ENCODE results near the gene SLC25A18.
"Not testable (repeated sequence)": the region's sequence is repeated elsewhere in the genome, so short reads cannot be mapped to it uniquely, and the experiment has no call there.

SLC25A18 gene

DNA sequence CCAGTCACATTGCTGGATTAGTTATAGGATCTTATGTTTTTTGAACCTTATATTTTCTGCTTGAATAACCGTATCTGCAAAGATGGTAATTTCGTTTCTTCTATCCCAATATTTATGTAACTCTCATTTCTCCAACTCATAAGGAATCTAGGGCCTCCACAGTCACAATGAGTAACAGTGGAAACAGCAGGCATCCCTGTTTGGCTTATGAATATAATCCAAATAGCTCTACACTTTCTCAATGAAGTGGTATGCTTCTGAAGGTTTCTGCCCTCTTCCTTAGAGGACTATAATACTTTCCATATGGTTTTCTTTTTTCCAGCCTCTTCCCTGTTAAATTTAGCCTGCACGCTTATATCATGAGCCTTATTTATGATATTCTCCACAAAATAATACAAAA is 48.8 kb downstream of the SLC25A18 start:
- DNase-seq = no peak

DNA sequence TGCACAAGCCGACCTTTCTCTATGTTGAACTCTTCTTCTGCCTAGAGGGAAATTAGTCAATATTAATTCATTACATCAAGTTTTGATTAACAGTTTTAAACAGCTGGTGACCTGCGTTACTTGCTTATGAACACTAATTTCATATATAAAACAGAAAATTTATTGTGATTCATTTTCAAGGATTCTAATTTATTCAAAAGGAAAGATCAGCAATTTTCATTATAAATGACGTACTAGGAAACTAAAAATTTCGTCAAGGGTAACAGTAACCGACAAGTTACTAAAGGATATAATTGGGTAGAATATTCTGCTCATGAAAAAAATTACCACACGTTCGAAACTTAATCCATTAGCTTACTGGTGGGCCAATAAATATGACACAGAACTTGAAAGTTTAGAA is 50.0 kb downstream of the SLC25A18 start:
- DNase-seq = no peak

DNA sequence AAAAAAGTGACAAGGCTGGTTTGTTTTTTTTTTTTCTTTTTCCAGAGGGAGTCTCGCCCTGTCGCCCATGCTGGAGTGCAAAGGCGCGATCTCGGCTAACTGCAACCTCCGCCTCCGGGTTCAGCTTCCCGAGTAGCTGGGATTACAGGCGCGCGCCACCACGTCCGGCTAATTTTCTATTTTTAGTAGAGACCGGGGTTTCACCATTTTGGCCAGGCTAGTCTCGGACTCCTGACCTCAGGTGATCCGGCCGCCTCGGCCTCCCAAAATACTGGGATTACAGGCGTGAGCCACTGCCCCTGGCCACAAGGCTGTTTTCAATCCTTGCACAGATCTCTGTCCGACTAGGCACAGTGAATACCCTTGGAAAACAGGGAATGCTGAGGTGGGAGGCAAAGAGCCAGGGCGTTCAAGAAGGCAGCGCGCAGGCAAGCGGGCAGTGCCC is 64.7 kb downstream of the SLC25A18 start:
- DNase-seq = no peak

DNA sequence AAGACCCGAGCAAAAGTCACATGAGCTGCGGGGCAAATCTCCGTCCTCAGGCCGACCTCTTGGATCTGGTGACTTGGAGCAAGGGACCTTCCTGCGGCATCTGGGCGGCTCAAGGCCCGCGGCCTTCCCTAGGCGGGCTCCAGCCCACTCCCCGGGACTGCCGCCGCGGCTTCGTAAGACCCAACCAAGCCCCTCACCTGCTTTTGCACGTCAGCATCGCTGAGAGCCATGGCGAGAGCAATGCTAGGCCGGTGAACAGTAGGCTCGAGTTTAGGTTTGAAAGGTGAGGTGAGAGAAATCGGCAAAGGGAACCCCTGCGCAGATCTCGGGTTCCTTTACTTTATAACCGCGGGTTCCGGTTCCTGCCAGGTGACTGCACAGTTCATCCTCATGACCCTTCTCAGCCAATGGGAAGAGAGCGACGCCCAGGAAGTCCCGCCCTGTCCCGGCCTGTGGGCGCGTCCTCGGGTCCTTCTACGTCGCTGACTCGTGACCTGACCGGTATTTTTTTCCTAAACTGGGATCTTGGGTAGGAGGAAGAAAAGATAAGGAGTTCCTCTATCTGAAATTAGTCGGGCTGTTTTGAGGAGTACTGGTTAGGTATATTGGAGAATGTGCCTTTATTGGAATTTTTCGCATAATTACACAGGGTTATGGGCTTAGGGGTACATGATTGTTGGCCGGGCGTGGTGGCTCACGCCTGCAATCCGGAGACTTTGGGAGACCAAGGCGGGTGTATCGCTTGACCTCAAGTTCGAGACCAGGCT is 65.3 kb downstream of the SLC25A18 start, which contains the start of gene ATP6V1E1:
ATP6V1E1 (minus strand) TSS at position 344 of the 767 bp plus-strand sequence; CDS start at position 230, 114 bp downstream.
- DNase-seq = peak; percentile 82 to 92

DNA sequence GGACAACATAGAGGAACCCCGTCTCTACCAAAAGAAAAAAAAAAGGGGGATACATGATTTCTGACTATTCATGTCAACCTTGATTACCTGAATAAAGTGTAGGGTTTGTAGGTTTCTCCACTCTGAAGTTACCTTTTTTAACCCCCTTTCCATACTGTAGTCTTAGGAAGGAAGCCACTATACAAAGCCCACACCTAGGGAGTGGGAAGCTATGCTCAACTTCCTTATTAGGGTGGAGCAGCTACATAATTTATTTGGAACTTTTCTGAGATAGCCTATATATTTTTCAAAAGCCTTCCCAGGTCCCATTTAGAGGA is 65.8 kb downstream of the SLC25A18 start:
- DNase-seq = no peak

DNA sequence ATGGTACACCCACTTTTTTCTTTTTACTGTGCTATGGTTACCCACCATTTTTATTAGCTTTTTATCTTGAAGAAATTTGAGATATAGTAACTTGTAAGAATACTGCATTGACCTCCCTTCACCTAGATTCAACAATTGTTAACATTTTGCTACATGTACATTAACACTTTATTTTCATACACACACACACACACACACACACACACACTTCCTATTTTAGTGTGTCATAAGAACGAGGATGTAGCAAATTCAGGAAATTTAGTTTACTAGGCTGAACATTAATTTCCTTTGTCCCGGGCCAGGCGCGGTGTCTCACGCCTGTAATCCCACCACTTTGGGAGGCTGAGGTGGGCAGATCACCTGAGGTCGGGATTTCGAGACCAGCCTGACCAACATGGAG is 66.3 kb downstream of the SLC25A18 start:
- DNase-seq = no peak

DNA sequence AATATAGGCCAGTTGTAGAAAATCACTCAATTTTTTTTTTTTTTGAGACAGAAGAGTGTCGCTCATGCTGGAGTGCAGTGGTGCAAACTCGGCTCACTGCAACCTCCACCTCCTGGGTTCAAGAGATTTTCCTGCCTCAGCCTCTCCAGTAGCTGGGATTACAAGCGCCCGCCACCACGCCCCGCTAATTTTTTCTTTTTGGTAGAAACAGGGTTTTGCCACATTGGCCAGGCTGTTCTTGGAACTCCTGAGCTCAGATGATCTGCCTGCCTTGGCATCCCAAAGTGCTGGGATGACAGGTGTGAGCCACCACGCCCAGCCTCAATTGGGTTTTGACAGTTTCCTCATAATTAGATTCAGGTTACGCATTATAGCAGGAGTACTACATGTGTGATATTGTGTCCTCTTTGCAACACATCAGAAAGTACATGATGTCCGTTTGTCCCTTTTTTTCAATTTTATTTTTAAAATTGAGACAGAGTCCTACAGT is 67.8 kb downstream of the SLC25A18 start:
- no peak for DNase-seq

DNA sequence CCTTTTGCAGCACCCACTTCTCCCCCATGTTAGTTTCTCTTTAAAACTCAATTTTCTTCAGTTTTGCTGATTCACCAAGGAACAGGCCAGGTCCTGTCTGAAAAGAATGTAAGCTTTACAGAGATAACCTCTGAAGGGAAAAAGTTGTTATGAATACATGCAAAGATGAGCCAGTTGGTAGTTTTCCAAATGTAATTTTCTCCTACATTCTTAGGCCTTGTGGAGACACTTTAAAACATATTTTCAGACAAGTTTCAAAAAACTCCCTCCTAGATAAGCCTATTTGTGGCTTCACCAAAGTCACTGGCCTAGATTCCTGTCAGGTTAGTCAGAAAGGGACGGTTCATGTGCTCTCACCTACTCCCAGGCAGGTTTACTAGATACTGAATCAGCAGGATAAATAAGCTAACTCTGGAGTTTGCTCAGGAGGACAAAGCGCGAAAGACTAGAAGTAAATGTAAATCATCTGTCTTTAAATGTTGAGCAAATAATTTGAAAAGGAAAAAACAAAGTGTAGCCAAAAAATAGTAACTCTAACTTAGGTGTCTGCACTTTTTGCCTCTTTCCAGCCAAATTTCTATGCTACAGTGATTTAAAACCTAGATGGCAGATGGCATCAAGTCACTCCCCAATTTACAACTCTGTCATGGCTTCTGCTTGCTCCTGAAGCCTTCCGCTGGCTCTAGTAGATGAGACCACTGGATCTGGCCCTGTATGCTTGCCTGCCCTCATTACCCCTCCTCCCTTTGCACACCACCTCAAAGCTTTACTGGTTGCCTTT is 70.1 kb downstream of the SLC25A18 start:
- no peak for DNase-seq

DNA sequence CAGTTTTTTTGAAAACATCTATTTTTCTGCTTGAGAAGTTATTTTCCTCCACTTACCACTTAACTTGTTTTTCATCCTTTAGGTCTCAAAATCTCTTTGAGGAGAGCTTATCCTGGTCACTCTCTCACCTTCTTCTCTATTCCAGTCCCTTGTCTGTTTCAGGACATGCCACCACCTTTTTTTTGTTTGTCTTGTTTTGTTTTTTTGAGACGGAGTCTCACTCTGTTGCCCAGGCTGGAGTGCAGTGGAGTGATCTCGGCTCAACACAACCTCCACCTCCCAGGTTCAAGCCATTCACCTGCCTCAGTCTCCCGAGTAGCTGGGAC is 70.7 kb downstream of the SLC25A18 start:
- DNase-seq = no peak

DNA sequence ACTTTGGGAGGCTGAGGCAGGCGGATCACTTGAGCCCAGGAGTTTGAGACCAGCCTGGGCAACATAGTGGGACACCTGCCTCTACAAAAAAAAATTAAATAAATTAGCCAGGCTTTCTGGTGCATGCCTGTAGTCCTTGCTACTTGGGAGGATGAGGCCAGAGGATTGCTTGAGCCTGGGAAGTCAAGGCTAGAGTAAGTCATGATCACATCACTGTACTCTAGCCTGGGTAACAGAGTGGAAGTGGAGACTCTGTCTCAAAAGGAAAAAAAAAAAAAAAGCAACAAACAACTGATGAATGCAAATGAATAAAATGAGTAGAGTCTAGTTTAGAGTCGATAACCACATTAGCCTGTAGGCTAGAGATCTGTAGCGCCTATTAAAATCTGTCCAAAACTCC is 71.4 kb downstream of the SLC25A18 start:
- no peak for DNase-seq

DNA sequence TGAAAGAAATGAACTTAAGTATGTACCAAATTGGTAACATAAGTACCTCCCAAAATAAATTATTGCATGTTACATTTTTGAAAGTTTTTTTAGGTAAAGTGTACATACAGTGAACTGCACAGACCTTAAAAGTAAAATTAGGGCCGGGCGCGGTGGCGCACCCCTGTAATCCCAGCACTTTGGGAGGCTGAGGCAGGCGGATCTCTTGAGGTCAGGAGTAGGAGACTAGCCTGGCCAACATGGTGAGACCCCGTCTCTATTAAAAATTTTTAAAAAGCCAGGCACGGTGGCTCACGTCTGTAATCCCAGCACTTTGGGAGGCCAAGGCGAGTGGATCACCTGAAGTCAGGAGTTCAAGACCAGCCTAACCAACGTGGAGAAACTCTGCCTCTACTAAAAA is 73.6 kb downstream of the SLC25A18 start:
- not testable (repeated sequence) for DNase-seq

DNA sequence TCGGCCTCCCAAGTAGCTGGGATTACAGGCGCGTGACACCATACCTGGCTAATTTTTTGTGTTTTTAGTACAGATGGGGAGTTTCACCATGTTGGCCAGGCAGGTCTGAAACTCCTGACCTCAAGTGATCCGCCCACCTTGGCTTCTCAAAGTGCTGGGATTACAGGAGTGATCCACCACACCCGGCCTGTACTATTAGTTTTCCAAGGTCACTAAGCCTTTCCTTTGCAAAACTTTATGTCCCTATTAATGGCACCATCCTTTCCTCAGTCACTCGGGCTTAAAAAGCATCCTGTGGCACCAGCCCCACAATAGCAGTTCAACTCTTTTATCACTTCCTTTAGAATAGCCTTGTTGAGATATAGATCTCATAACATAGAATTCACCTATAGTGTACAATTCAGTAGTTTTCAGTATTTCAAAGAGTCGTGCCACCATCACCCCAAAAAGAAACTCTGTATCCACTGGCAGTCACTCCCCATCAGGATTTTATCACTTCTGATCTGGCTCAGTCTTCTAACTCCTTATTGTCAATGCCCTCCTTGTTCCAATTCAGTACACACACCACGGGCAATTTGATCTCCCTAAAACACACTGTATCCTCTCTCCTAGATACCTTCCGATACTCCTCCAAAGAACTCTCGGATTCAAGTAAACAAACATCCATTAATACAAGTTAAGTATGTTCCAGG is 74.3 kb downstream of the SLC25A18 start:
- peak; percentile 10 to 26 for DNase-seq

DNA sequence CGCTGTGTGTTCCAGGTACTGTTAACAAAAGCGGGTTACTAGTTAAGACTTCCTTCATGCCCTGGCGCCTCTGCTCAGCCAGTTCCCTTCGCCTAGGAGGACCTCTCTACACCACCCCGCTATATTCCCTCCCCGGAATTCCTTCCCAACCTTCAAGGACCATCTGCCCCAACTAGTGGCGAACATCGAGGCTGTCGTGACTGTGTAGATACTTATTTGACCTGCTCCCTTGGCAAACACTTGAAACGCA is 74.8 kb downstream of the SLC25A18 start:
- peak in 1 of 2 experiments; percentile 58 for DNase-seq

DNA sequence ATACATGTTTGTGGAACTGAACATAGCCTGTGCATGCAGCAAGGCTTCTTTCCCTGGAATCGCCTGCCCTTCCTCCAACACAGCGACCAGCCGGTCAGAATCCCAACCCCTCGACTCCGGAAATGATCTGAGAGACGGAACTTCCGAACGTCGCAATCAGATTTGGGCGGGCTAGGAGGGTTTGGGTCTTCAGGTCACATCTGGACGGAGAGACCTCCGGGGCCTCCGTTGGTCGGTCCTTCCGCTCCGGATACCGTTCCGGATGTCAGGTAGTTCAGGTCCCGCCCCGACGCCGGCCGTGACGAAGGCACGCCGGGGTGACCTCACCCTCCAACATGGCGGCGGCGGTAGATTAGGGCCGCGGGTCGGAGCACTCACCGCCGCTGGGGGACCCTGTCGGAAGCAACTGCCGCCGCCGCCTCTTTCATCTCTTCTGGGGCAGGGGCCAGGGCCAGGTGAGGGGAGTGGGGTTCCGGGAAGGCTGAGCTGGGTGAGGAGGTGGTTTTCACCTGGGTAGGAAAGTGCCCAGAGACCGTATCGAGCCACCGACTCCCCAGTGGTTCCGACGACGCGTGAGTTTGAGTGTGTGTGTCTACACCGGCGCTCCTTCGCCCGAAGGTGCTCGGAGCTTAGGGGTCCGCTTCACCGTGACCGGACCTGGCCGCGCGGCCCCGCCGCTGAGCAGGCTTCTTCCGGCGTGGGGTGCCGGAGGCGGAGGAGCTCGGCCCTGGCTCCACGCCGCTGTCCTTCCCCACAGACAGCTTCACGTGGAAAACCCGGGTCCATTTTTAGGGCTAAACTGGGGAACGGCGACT is 75.3 kb downstream of the SLC25A18 start, which contains the start of gene BCL2L13:
BCL2L13 (plus strand) TSS at position 326 of the 815 bp plus-strand sequence. CDS start 16,955 bp downstream, outside the sequence.
- peak; percentile 72 to 89 for DNase-seq

DNA sequence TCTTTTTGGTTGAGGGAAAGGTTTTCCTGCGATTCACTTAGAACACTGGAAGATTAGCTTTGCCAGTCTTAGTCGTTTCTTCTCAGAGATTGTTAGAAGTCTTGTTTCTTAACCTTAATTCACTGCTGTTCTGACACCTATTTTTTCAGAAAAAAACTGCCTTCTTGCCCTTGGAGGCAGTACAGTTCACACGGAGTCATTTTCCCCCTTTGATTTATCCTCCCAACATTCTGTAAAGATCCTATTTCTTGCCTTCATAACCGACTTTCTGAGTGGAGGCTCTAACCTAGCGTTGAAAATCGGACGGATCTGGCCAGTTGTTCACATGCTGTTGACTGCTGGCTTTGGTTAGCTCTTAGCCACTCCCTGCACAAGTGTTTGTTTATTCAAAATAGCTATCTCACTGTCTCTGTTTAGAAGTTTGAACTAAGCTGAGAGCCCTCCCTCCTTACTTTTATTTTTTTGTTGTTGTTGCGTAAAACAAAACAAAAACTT is 76.0 kb downstream of the SLC25A18 start:
- DNase-seq = peak; percentile 71 to 78

All from NCI-H526 (cell line).